GF-D8 (cell line): ENCODE measurements around the gene ME1.
"Not testable (repeated sequence)": the region's sequence is repeated elsewhere in the genome, so short reads cannot be mapped to it uniquely, and the experiment has no call there.

Experiments
- DNase-seq: peaks from one replicate; lab custom pipeline; 2025; lab: John Stamatoyannopoulos, UW

Gene ME1

DNA sequence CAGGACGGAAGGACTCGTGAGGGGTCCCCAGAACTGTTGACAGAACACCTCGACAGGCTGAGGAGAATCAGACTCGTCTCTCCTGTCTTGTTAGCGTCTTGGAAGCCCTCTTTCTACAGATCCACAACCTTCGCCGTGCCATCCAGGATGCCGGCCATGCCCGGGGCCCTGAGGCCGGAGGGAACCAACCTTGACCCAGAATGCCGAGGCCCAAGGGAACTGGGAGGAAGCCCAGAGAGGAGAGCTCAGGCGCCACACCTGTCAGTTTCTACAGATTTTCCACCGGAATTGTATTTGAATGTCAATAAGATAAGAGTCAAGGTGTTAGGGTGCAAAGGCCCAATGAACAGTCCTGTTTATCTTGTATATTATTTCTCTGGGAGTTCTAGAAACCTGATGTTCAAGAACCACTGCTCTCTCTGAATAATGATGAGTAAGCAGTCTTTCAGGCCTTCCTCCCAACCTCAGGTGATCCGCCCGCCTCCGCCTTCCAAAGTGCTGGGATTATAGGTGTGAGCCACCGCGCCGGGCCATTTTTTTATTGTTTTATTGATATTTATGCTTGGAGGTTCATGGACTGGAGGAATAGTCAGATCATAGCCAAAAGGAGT, 799 bp upstream of the ME1 start:
- no peak for DNase-seq

DNA sequence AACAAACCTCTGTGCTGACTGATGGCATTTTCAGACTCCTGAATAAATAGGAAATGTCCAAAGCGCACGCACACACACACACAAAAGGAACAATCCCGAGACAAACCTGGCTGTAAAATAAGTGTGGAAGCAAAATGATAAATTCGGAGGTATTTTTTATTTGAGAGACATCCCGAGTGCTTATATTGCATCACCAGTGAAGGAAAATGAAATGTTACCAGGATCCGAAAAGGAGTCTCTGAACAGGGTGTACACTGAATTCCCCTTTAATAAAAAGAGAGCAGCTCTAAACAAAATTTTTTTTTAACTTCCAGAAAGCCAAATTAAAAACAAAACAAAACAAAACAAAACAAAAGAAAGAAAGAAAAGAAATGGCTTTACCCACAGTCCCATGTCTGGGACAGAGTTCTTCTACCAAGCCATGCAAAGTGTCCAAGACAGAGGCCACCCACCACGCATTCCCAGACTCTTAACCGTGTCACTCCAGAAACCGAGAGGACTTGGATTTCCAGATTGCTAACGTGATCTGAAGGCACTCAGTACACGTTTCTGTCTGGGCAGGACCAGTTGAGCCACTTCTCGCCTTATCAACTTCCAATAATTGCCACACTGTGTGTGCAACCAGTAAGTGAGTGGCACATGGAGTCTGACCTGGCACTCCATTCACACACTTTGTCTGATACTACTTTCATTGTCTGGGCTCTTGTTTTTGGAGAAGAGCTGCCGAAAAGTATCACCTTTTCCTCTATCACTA, 817 bp downstream of the ME1 start:
- no peak for DNase-seq

DNA sequence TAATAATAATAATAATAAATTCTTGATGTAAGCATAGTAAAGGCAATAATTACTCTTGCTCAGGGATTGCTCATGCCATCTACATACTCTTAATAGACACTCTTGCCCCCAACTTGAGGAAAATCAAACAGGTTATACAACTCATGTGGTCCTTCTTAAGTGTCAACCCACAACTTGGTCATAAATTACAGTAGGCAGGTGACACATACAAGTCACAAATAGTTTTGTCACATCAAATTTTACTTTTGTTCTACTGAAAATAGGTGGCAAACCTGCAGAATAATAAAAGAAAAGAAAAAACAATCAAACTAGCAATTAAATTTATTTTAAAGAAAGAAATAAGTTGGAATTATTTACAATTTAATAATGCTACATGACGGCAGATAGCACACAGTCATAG, 1.6 kb downstream of the ME1 start:
- no peak for DNase-seq

DNA sequence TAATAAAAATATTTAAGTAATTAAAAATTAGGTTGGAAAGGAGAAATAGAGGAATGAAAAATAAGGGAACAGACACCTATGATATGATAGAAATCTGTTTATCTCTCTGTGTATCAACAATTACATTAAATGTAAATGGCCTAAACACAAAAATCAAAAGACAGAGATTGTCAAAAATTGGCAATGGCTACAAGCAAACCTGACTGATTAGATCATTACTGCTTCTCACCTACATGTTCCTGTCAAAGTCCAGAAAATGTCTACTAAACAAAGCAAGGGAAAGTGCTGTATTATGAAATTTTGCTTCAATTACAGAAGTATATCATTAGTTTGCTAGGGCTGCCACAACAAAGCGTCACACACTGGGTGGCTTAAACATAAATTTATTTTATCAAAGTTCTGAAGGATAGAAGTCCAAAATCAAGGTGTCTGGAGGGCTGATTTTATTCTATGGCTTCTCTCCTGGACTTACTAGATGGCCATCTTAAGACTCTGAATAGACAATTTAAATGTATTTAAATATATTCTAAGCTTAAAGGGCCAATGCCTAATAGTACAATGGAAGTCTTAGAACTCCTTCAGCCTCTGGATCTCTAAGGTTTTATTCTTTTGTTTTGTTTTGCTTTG, 6.3 kb downstream of the ME1 start:
- no peak for DNase-seq

DNA sequence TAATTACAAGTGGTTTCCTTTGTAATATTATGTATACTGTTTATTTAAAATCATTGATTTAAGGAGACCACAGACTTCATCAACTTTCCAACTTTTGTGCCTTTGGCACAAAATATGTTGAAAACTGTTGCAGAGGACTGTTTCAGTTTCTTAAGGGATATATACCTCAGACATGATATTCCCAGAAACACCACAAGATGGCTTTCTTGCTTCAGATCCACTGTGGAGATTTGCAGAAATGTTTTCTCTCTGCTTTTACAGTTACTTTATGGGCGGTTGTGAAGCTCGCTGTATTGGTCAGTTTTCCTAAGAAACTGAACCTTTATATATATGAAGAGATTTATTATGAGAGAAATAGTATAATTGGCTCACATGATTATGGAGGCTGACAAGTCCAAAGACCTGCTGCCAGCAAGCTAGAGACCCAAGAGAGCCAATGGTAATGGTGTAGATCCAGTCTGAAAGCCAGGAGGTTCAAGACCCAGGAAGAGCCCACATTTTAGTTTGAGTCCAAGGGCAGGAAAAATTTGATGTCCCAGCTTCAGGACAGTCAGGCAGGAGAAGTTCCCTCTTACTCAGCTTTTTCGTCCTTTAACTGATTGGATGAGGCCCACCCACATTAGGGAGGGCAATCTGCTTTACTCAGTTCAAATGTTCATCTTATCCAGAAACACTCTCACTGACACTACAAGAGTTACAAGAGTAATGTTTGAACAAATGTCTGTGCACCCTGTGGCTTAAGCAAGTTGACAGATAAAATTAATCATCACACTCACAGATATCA, 12.8 kb downstream of the ME1 start:
- peak; percentile 26 for DNase-seq

DNA sequence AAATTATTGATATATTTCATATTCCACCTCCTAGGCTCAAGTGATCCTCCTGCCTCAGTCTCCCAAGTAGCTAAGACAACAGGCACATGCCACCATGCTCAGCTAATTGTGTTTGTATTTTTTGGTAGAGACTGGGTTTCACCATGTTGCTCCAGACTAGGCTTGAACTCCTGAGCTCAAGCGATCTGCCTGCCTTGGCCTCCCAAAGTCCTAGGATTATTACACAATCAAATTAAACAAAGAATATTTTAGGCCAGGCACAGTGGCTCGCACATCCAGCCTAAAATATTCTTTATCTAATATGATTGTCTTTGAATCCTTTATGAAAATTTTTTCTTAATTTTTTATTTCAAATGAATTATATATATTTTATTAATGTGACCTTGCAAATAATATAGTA, 17.8 kb downstream of the ME1 start:
- DNase-seq = no peak

DNA sequence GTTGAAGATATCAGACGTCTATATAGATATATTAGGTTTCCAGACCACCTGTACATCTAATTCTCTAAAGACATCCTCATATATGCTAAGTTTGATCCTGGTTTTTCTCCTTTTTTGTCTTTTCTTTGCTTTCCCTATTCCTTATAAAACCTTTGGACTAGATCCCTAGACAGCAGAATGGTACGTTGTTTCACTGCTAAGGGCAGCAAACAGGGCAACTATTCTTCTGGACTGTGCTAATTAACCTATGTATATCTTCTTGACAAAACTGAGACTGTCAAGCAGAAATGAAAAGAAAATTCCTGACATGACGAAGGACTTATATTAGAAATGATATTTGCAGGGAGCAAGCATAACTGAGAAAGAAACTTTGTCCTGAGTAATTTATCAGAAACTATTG, 19.1 kb downstream of the ME1 start:
- no peak for DNase-seq

DNA sequence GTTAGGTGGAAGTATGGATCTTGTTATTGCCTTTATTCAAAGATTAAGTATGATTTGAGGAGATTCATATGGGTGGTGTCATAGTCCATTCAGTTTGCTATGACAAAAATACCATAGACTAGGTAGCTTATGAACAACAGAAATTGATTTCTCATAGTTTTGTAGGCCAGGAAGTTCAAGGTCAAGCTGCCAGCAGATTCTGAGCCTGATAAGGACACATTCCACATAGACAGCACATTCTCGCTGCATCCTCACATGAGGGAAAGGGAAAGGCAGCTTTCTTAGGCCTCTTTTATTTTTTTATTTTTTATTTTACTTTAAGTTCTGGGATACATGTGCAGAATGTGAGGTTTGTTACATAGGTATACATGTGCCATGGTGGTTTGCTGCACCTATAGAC, 27.7 kb downstream of the ME1 start:
- DNase-seq = no peak

DNA sequence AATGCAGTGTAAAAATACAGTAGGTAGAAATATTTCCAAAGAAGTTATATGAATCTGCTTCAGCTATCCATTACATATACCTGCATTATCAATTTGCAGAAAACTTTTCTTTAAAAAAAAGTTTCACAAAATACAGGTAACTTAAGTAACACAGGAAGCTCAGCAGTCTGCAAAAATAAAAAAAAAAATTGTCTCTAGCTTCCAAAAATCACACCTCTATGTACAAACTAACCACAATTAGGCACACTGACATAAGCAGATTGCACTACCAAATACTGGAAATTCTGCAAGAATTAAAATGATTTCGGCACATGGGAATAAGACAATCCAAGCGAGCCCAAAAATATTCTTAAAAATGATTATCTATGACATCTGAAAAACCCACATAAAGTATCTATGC, 41.2 kb downstream of the ME1 start:
- no peak for DNase-seq

DNA sequence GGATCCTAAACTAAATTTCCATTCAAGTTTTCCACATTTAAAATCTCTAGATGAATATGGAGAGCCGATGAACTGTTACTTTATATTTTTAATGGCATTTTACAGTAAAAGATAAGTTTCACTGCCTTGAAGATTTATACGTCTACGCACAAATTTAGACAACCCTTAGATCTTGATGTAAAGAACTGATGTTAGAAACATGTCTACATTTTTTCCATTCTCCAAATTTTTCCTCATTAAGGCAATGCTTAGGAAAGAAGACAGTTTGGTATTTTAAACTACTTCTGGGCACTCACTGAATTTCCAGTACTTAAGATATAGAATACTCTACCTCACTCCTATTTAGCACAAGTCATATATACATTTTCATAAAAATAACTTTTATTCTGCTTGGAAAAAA, 45.4 kb downstream of the ME1 start:
- no peak for DNase-seq

DNA sequence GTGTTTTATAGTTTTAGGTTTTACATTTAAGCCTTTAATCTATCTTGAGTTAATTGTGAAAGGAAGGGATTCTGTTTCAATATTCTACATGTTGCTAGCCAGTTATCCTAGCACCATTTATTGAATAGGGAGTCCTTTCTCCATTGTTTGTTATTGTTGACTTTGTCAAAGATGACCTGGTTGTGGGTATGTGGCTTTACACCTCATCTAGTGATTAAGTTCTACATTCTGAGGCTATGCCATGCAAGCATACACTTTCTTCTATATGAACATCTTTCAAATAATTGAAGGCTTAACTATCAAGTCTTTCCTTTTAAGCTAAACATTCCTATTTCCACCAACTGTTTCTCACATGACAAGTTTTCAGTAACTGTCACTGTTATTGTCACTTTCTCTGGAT, 46.1 kb downstream of the ME1 start:
- DNase-seq = no peak

DNA sequence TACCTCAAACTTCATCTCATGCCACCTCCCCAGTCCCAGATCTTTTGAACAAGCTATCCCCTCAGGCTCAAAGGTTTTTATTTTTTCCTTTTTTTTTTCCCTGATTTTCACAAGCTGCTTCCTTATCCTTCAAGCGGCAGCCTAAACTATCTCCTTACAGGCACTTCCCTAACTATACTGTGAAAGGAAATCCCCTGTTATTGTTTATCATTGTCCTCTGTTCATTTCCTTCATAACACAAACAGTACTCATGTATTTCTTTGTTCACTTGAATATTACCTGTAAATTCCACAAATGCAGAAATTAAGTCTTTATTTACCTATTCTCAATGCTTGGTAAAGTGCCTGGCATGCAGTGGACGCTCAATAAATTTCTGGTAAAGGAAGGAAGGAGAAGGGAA, 48.9 kb downstream of the ME1 start:
- no peak for DNase-seq

DNA sequence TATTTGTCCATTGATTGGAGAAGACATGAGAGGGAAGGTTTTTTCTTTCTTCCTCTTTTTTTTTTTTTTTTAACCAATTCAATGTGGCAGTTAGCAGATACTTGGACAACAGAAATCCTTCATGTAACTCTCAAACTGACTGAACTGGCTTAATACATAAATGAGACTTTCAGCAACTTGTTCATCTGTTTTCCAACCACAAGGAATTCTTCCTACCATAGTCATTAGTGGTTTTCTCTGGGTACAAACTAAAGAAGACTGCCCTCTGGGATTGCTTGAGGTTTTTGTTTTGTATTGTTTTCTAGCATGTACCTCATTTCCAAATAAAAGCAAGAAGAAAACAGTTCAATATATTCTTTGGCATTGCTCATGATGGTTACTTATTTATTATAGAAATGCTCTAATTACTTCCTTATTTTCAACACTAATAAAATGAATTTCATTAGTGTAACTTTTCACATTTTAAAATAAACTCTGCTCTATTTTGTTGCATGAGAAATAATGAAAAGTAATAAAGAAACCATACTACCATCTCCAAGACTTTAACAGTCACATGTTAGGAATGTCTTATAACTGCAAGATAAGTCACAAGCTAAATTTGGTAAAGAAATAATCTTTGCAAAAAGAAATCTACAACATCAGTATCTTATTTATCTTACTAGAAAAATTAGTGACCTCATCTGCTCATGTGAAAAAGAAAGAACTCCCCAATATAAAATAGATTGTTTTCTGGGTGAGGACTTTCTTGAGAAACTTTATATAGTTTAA, 52.0 kb downstream of the ME1 start:
- no peak for DNase-seq

DNA sequence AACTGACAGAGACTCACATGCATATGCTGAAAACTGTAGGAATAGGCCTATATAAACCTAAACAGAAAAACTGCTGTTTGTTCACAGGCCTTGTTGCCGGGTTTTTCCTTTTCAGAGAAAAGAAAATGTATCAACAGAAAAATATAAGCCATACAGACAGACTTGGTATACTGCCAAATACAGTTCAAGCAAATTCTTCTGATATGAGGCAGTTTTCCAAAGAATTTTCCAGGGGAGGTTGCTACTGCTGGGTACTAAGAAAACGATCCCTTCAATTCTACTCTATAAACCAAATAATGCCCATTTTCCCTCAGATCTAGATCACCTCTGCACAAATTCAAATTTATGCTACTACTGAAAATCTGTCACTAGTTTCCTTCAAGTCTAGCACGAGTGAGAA, 59.4 kb downstream of the ME1 start:
- DNase-seq = no peak

DNA sequence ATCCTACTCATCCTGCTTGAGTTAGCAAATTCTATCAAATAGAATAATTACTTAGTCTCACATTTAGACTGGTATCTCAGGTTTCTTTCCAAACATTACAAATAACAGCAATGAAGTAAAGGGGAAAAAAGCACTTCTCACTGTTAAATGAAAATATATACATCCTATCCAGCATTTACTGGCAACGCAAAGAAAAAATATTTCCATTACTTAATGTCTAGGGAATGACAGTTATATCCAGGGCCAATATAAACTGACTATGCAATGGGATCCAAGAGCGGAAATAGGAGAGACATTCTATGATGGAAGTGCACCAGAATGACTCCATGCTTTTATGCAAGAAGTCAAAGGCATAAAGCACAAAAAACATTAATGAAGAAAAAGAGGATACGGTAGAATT, 60.3 kb downstream of the ME1 start:
- DNase-seq = no peak

DNA sequence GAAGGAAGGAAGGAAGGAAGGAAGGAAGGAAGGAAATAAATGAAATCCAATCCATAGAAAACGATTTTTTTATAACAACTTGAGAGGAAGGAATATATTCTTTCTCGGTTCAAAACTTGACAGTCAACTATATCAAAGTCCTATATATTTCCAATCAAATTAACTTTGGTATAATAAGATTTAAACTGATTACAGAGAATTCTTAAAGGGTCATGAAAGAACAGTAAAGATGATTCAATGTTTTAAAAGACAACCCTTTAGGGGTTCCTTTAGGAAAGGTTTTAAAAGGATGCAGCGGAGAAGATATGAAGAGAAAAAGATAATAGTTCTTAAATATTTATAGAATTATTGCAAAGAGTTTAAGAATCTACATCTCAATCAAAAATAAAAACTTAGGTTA, 61.2 kb downstream of the ME1 start:
- no peak for DNase-seq

DNA sequence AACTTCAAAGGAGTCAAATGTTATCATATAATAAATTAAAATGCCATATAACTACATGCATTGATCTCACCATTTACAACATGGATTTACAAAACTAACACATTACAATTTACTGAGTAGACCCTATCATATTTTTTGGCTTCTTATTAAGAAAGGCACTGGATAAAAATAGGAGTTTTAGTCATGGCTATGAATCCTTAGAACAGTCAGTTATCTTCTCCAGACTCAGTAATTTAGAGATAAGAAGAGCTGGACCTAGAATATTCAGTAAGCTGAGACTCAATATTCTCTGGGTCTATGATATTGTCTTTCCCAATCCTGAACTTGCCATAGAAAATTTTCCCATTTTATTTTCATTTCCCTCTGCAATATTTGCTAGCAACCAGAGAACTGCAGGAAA, 62.3 kb downstream of the ME1 start:
- DNase-seq = no peak

DNA sequence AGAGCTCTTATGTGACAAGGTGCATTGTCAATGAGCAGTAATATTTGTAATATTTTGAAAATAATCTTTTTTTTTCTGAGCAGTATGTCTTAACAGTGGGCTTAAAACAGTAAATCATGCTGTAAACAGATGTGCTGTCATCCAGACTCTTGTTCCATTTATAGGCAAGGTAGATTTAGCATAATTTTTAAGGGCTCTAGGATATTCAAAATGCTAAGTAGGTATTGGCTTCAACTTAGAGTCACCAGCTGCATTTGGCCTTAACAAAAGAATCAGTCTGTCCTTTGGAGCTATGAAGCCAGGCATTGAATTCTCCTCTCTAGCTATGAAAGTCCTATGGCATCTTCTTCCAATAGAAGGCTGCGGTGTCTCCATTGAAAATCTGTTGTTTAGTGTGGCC, 63.7 kb downstream of the ME1 start:
- no peak for DNase-seq

DNA sequence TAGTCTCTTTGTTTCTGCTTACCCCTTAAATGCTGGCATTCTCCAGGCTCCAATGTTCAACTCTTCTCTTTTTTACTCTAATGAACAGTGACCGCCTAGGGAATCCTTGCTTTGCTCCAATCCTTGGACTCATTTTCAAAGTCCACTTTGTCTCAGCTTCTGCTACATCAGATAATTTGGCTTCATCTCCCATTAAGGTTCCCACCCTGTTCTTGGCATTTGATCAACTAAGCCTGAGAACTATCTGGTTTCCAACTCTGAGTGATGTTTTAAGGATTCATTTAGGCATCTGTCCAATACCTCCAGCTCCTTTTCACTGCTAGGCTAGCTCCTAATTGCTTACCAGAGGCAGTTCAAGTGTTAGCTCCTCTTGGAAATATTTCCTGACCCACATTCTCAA, 64.9 kb downstream of the ME1 start:
- no peak for DNase-seq

DNA sequence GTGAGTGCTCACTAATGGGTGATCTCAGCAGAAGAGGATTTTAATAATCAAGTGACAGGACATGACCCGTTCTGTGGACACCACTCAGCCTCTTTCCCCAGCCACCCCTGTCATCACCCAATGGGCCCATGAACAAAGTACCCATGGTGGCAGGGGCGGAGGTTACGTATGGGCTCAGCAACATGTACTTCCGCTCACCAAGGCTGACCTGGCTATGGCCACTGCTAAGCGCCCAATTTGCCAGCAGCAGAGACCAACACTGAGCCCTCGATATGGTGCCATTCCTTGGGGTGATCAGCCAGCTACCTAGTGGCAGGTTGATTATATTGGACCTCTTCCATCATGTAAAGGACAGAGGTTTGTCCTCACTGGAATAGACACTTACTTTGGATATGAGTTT, 68.5 kb downstream of the ME1 start:
- not testable (repeated sequence) for DNase-seq

DNA sequence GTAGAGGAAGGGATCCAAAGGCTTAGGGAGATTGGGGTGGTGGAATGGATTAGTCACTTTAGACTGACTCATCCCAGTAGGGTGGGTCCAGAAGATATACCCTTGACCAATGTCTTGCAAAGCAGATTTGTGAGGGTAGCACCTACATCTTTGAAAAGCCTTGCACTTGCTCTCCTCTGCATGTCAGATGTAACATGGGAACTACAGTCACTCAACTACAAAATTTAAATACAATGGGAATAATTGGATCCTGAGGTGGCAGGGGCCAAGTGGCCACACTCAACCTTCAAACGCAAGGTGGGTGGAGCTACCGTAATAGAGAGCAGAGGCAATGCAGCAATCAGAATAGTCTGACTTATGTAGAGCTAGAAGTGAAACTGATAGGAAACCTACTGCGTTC, 71.2 kb downstream of the ME1 start:
- DNase-seq = no peak

DNA sequence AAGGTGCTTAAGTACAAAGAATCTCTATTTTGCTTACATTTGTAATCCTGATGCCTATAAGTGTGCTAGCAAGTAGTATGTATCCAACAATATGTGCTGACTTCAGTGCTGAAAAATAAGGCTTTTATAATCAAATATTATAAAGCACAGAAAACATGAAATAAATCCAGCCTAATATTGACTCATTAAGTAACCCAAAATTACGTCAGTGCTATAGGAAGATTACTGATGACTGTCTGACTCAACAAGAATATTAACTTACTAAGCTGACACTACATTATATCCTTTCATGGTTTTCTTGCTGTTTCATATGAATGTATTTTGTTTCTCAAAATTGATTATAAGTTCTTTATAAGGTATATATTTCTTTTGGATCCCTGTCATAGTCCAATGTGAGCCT, 76.1 kb downstream of the ME1 start:
- no peak for DNase-seq
